HEK293 (cell line): ENCODE data around the gene ADIPOR1.
"Not testable (repeated sequence)": the region's sequence is repeated elsewhere in the genome, so short reads cannot be mapped to it uniquely, and the experiment has no call there.

Experiments used
- CTCF ChIA-PET: fragments of 350-600 bp; formaldehyde crosslinking; extraction: SDS; loops from one replicate; lab custom pipeline; 2021; ENCODE audit warnings: antibody characterized with exemption; lab: Yijun Ruan, JAX
- POLR2A ChIA-PET: fragments of 300-600 bp; formaldehyde crosslinking; extraction: SDS; loops from one replicate; lab custom pipeline; 2020; ENCODE audit warnings: antibody characterized with exemption, inconsistent platforms; lab: Yijun Ruan, JAX
- H3K27ac ChIP-seq: fragments of 200-500 bp; sonication (Bioruptor generic); 2 replicates; pipeline ENCODE4 v1.5.1; 2014; ENCODE audit warnings: low read depth, low read length, control low read depth, inconsistent platforms; ENCODE audit errors: extremely low read depth
- H3K36me3 ChIP-seq, 2 experiments: fragments of 200-500 bp in 1 of 2; sonication (Bioruptor generic) in 1 of 2; 1 replicate in 1 of 2; 2 replicates in 1 of 2; pipeline ENCODE4 v1.5.1; 2014 to 2017; ENCODE audit warnings: inconsistent platforms in 2 of 2, low read length in 2 of 2; ENCODE audit not compliant: control insufficient read depth in 2 of 2, insufficient read depth in 1 of 2
- H3K4me1 ChIP-seq: fragments of 200-500 bp; sonication (Bioruptor generic); 2 replicates; pipeline ENCODE4 v1.5.1; 2014; ENCODE audit warnings: mild to moderate bottlenecking, low read length, inconsistent platforms; ENCODE audit not compliant: control insufficient read depth, insufficient read depth
- H3K4me3 ChIP-seq: 2 replicates; pipeline ENCODE4 v1.5.1; 2011; ENCODE audit warnings: low read depth, mild to moderate bottlenecking, control low read depth, low read length, moderate library complexity
- H3K9me3 ChIP-seq: fragments of 200-500 bp; sonication (Bioruptor generic); 2 replicates; pipeline ENCODE4 v1.5.1; 2014; ENCODE audit warnings: low read depth, low read length, inconsistent platforms; ENCODE audit not compliant: control insufficient read depth, insufficient read depth
- HOXD13 ChIP-seq: sonication (generic); formaldehyde crosslinking; IDR thresholded peaks from 2 replicates; pipeline ENCODE4 v1.8.0; 2022; ENCODE audit warnings: missing genetic modification reagents, borderline replicate concordance
- REST ChIP-seq: fragments of 450-650 bp; formaldehyde crosslinking; IDR thresholded peaks from 2 replicates; pipeline ENCODE4 v1.5.1; 2016; ENCODE audit warnings: missing biosample characterization, missing genetic modification characterization
- SCRT2 ChIP-seq: fragments of 450-650 bp; formaldehyde crosslinking; IDR thresholded peaks from 2 replicates; pipeline ENCODE4 v1.5.1; 2016; ENCODE audit warnings: missing biosample characterization, missing genetic modification characterization
- ZBTB17 ChIP-seq: fragments of 450-650 bp; formaldehyde crosslinking; IDR thresholded peaks from 2 replicates; pipeline ENCODE4 v1.5.1; 2016; ENCODE audit warnings: missing biosample characterization, missing genetic modification characterization
- ZFHX2 ChIP-seq: fragments of 450-650 bp; formaldehyde crosslinking; conservative IDR thresholded peaks from 2 replicates; pipeline ENCODE4 v1.5.1; 2016; ENCODE audit warnings: missing biosample characterization, missing genetic modification characterization
- ZNF10 ChIP-seq: fragments of 450-650 bp; formaldehyde crosslinking; IDR thresholded peaks from 2 replicates; pipeline ENCODE4 v1.5.1; 2017; ENCODE audit warnings: missing biosample characterization, missing genetic modification characterization
- ZNF146 ChIP-seq: fragments of 450-650 bp; formaldehyde crosslinking; IDR thresholded peaks from 2 replicates; pipeline ENCODE4 v1.5.1; 2016; ENCODE audit warnings: missing biosample characterization, missing genetic modification characterization
- ZNF174 ChIP-seq: fragments of 450-650 bp; formaldehyde crosslinking; IDR thresholded peaks from 2 replicates; pipeline ENCODE4 v1.5.0; 2017; ENCODE audit warnings: missing biosample characterization, mild to moderate bottlenecking, missing genetic modification characterization
- ZNF501 ChIP-seq: fragments of 450-650 bp; formaldehyde crosslinking; IDR thresholded peaks from 2 replicates; pipeline ENCODE4 v1.5.1; 2016; ENCODE audit warnings: missing biosample characterization, missing genetic modification characterization
- ZNF596 ChIP-seq: fragments of 450-650 bp; IDR thresholded peaks from 2 replicates; pipeline ENCODE4 v1.5.0; 2018; ENCODE audit warnings: missing biosample characterization, mild to moderate bottlenecking, missing genetic modification characterization, moderate library complexity
- ZNF768 ChIP-seq: fragments of 450-650 bp; formaldehyde crosslinking; IDR thresholded peaks from 2 replicates; pipeline ENCODE4 v1.5.1; 2018; ENCODE audit warnings: missing biosample characterization, mild to moderate bottlenecking, missing genetic modification characterization
- ZNF830 ChIP-seq: fragments of 450-650 bp; IDR thresholded peaks from 2 replicates; pipeline ENCODE4 v1.5.0; 2018; ENCODE audit warnings: missing biosample characterization, missing genetic modification characterization, low read depth, mild to moderate bottlenecking, moderate library complexity

ADIPOR1 gene

GRCh38 chr1:202938287-202938925 lies 19.7 kb downstream of the ADIPOR1 start:
- CTCF ChIA-PET = interaction anchor here (1.6 kb wide), 1 partner anchor 61 kb away, joined by 5 read pairs; no protein-coding TSS in a partner anchor
- Histone ChIP-seq H3K9me3 (no peaks in the 10 kb centered on the region), H3K27ac (no peak overlapping the region), H3K4me3 (no peak overlapping the region), H3K4me1 (no peaks in the 10 kb centered on the region), H3K36me3 (peaks cover 6 to 37% of the 10 kb centered on the region in 2 experiments; a peak in 2 of 3 replicates)
- POLR2A ChIA-PET = no interaction called here
- no peak for TF ChIP-seq SCRT2 (tag by site-specific recombination)
- TF ChIP-seq ZBTB17 (tag by site-specific recombination) = peak; percentile 57

- H3K4me1 ChIP-seq, POLR2A ChIA-PET, H3K27ac ChIP-seq, H3K4me3 ChIP-seq, CTCF ChIA-PET, H3K9me3 ChIP-seq: not testable (repeated sequence)
- TF ChIP-seq ZNF146 (tag by site-specific recombination) = peak; percentile 92
- peaks cover 0 to 19% of the 10 kb centered on the region in 2 experiments; a peak in 1 of 3 replicates for H3K36me3 ChIP-seq
These were observed 21.7 kb downstream of the ADIPOR1 start for GRCh38 chr1:202936409-202936808.

GRCh38 chr1:202935844-202936243 lies 22.3 kb downstream of the ADIPOR1 start:
- Histone ChIP-seq H3K36me3 (peaks cover 0 to 14% of the 10 kb centered on the region in 2 experiments; a peak in 1 of 3 replicates), H3K4me1 (no peaks in the 10 kb centered on the region), H3K4me3 (no peak overlapping the region), H3K9me3 (no peaks in the 10 kb centered on the region), H3K27ac (no peak overlapping the region)
- TF ChIP-seq ZNF501 (tag by site-specific recombination) (no peak), ZNF596 (tag by site-specific recombination) (no peak), ZFHX2 (tag by site-specific recombination) (no peak), ZNF830 (no peak), ZNF768 (tag by site-specific recombination) (no peak), HOXD13 (no peak), ZNF174 (tag by site-specific recombination) (no peak)
- POLR2A ChIA-PET = no interaction called here
- CTCF ChIA-PET = no interaction called here

- Histone ChIP-seq H3K27ac (no peak overlapping the region), H3K4me3 (no peak overlapping the region), H3K36me3 (peaks cover 0 to 7% of the 10 kb centered on the region in 2 experiments; a peak in 1 of 3 replicates), H3K9me3 (no peaks in the 10 kb centered on the region), H3K4me1 (no peaks in the 10 kb centered on the region)
- POLR2A ChIA-PET = no interaction called here
- CTCF ChIA-PET = no interaction called here
- no peak for TF ChIP-seq ZNF10 (tag by site-specific recombination)
- peak; percentile 76 for TF ChIP-seq REST (tag by site-specific recombination)
These were observed 23.4 kb downstream of the ADIPOR1 start for GRCh38 chr1:202934755-202935154.
